Hepatocyte (in vitro differentiated cells): ENCODE measurements around the gene RASAL2.

Experiments
- CTCF ChIP-seq: fragments of 200-600 bp; sonication (generic); IDR thresholded peaks from 2 replicates; pipeline ENCODE4 v1.5.1; 2016; ENCODE audit warnings: antibody characterized with exemption, mild to moderate bottlenecking; ENCODE audit not compliant: poor library complexity
- EZH2 ChIP-seq: fragments of 200-600 bp; sonication (generic); IDR thresholded peaks from 2 replicates; pipeline ENCODE4 v1.6.1; 2016; ENCODE audit warnings: antibody characterized with exemption, mild to moderate bottlenecking, borderline replicate concordance

- TF ChIP-seq CTCF (no peak), EZH2 (no peak)
Observed at GRCh38 chr1:178512566-178513277, 418.8 kb downstream of the RASAL2 start, which contains the start of gene TEX35.
